Measurements from ENCODE around the gene OGDH. TPM values are rescaled to one million over a fixed set of nuclear protein-coding genes. Genes with fewer than 3 reads are reported as not detected.

Gene OGDH
- total and polyA plus RNA-seq, 2 experiments from 2014 or later: 13.5 to 76.9 TPM

DNA sequence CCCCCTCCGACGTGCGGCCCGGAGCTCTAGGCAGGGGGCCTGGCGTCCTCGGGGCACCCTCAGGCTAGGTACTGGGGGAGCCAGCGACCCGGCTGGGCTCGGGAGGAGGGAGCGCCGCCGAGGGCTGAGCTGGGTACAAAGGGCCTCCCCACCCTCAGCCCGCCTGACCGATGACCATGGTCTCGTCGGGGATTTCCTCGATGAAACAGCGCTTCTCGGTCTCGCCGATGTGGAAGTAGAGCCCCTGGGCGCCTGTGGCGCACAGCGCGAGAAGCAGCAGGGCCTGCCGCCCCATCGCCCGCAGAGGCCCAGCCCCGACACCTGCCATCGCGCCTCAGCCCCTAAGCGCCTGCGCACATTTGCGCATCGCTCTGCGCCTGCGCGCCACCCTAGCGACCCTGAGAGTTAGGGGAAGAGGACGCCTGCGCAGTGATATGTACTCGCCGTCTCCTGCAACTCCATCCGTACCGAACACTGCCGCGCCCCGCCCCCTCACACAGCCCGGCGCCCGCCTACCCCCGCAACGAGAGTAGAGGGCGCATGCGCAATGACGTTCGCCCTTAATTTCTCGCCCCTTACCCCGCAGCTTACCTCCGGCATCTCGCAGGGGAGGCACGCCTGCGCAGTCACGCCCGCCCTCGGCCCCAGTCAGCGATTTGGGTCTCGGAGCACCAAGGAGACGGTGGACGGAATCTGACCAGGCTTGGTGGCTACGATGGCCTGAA lies 24.4 kb upstream of the OGDH start, which contains the start of gene TMED4:
TMED4 (minus strand) TSS at position 353 of the 725 bp plus-strand sequence; CDS start at position 328, 25 bp downstream.
- H3K27me3 Mint-ChIP-seq (ENCODE audit: insufficient read depth, low read depth, poor library complexity): peaks cover 15% of the 10 kb centered on the region
- H3K4me2 ChIP-seq: peak within 1 kb of the TSS; percentile 96
- peaks cover 2% of the 10 kb centered on the region; the same call in 1 of the 3 replicates for H3K9me3 Mint-ChIP-seq
- TF ChIP-seq, protein P1, sequence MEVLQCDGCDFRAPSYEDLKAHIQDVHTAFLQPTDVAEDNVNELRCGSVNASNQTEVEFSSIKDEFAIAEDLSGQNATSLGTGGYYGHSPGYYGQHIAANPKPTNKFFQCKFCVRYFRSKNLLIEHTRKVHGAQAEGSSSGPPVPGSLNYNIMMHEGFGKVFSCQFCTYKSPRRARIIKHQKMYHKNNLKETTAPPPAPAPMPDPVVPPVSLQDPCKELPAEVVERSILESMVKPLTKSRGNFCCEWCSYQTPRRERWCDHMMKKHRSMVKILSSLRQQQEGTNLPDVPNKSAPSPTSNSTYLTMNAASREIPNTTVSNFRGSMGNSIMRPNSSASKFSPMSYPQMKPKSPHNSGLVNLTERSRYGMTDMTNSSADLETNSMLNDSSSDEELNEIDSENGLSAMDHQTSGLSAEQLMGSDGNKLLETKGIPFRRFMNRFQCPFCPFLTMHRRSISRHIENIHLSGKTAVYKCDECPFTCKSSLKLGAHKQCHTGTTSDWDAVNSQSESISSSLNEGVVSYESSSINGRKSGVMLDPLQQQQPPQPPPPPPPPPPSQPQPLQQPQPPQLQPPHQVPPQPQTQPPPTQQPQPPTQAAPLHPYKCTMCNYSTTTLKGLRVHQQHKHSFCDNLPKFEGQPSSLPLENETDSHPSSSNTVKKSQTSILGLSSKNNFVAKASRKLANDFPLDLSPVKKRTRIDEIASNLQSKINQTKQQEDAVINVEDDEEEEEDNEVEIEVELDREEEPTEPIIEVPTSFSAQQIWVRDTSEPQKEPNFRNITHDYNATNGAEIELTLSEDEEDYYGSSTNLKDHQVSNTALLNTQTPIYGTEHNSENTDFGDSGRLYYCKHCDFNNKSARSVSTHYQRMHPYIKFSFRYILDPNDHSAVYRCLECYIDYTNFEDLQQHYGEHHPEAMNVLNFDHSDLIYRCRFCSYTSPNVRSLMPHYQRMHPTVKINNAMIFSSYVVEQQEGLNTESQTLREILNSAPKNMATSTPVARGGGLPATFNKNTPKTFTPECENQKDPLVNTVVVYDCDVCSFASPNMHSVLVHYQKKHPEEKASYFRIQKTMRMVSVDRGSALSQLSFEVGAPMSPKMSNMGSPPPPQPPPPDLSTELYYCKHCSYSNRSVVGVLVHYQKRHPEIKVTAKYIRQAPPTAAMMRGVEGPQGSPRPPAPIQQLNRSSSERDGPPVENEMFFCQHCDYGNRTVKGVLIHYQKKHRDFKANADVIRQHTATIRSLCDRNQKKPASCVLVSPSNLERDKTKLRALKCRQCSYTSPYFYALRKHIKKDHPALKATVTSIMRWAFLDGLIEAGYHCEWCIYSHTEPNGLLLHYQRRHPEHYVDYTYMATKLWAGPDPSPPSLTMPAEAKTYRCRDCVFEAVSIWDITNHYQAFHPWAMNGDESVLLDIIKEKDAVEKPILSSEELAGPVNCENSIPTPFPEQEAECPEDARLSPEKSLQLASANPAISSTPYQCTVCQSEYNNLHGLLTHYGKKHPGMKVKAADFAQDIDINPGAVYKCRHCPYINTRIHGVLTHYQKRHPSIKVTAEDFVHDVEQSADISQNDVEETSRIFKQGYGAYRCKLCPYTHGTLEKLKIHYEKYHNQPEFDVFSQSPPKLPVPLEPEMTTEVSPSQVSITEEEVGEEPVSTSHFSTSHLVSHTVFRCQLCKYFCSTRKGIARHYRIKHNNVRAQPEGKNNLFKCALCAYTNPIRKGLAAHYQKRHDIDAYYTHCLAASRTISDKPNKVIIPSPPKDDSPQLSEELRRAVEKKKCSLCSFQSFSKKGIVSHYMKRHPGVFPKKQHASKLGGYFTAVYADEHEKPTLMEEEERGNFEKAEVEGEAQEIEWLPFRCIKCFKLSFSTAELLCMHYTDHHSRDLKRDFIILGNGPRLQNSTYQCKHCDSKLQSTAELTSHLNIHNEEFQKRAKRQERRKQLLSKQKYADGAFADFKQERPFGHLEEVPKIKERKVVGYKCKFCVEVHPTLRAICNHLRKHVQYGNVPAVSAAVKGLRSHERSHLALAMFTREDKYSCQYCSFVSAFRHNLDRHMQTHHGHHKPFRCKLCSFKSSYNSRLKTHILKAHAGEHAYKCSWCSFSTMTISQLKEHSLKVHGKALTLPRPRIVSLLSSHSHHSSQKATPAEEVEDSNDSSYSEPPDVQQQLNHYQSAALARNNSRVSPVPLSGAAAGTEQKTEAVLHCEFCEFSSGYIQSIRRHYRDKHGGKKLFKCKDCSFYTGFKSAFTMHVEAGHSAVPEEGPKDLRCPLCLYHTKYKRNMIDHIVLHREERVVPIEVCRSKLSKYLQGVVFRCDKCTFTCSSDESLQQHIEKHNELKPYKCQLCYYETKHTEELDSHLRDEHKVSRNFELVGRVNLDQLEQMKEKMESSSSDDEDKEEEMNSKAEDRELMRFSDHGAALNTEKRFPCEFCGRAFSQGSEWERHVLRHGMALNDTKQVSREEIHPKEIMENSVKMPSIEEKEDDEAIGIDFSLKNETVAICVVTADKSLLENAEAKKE (CRISPR knock-in tag; IDR thresholded peaks at IDR 0.05): no peak
- peak; percentile 70; the same call in 1 of the 2 replicates for TF ChIP-seq CREB1 (CRISPR knock-in tag; IDR thresholded peaks at IDR 0.05; ENCODE audit: low read depth)
- no peak for TF ChIP-seq CTCF (conservative IDR thresholded peaks at IDR 0.05; ENCODE audit: low read depth in 2 of 2)
- peak; percentile 98 for TF ChIP-seq POLR2AphosphoS5 (IDR thresholded peaks at IDR 0.05; ENCODE audit: low read depth)
- TF ChIP-seq EZH2phosphoT487 (IDR thresholded peaks at IDR 0.05; ENCODE audit: unreplicated experiment): no peak
- peaks cover 20% of the 10 kb centered on the region for H3K36me3 ChIP-seq (ENCODE audit: insufficient read depth)
- peaks cover 8% of the 10 kb centered on the region for H3K4me1 Mint-ChIP-seq
- H3F3A ChIP-seq (replicated peaks; ENCODE audit: low read depth): no peaks in the 10 kb centered on the region
- ATAC-seq: peak; percentile 92
- peak within 1 kb of the TSS; percentile 90 for H3K4me3 Mint-ChIP-seq
- H3K4me3 ChIP-seq: peak within 1 kb of the TSS; percentile 96
- DNase-seq (ENCODE audit: low spot score): peak; percentile 98
- H3K9me2 ChIP-seq (ENCODE audit: insufficient read depth): no peaks in the 10 kb centered on the region
- H3K27me3 ChIP-seq (ENCODE audit: insufficient read depth): no peaks in the 10 kb centered on the region
- H3K27ac ChIP-seq (ENCODE audit: low read depth): peak within 1 kb of the TSS; percentile 98
- peak within 1 kb of the TSS; percentile 96 for H3K27ac Mint-ChIP-seq
- peaks cover 24% of the 10 kb centered on the region for H3K79me2 ChIP-seq (replicated peaks; ENCODE audit: insufficient read depth)
- H3K36me3 Mint-ChIP-seq (ENCODE audit: low read depth): peaks cover 31% of the 10 kb centered on the region
- no peaks in the 10 kb centered on the region; the same call in 1 of the 2 replicates for H4K20me1 ChIP-seq (replicated peaks; ENCODE audit: insufficient read depth)
- H3K4me1 ChIP-seq (ENCODE audit: insufficient read depth): peaks cover 6% of the 10 kb centered on the region; the same call in 1 of the 2 replicates
- H2AFZ ChIP-seq: peak within 1 kb of the TSS; percentile 90

Measured in GM23338 (cell line).